ENCODE results near the gene PKM.
A peak's percentile ranks its signal among the peaks of the same experiment; 100 is the strongest.

PKM gene

GRCh38 chr15:72155635-72156616, 75.1 kb downstream of the PKM start:
- DNase-seq (ENCODE audit: low spot score): peak; percentile 82

DNA sequence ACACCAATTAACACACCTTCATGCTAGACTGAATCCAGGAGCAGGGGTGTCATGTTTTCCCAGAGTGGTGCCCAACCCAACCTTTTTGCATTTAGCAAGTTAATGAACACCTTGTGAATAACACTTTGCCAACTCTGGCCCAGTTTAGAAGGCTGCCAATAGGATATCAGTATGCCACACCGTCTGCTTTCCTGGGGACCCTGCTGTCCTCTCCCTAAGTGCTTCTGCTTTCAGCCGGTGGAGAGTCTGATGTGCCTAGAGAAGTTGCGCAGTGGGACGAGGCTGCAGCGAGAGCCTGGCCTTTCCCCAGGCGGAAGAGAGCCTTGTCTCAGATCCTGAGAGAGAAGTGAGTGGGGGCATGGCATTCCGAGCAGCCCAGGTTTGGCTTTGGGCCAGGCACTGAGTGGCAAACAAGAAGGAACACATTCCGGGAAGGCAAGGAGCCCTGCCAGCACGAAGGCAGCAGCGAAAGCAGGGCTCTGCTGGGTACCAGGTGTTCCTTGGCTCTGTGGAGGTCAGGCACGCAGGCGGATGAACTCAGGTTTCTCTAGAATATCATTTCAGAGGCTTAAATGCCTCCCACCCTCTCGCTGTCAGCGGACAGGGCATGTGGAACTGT, 75.9 kb downstream of the PKM start:
- DNase-seq (ENCODE audit: low spot score): no peak

GRCh38 chr15:72154316-72154715, 76.7 kb downstream of the PKM start:
- DNase-seq (ENCODE audit: low spot score): no peak

DNA sequence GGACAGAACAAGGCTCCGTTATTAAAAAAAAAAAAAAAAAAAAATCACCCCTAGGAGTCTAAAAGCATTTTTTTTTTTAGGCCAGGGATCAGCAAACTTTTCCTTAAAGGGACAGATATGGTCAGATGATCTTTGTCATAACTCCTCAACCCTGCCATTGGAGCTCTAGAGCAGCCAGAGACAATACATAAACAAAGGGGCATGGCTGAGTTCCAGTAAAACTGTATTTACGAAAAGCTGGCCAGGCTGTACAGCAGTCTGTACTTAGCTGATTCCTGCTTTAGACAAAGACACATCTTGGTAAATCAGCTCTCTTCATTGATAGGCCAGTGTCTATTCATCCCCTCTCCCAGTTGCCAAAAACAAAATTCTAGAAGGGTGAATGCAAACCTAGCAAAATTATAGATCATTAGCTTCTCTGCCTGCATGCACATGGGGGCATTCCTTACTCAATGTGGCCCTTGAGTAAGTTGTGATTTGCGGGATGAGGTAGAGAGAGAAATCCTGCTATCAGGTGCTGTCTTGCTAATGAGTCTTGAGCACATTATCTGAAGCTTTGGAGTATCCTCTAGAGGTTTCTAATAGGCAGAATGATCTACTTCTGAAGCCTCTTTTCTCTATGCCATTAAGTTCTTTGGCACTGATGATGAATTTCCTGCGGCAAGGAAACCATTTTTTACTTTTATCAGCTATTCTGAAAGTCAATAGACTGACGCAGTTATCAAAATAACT, 77.6 kb downstream of the PKM start:
- DNase-seq (ENCODE audit: low spot score): no peak

Measured in activated CD4-positive, alpha-beta T cell treated with anti-CD3 and anti-CD28 coated beads, Interleukin-2, Interleukin-4, amounts not matched to agents 100 ng/mL and 50 ng/mL, durations not matched to agents 16 hours and 8 hours (primary cell).